ENCODE measurements around the gene MYH16. TPM values are rescaled to one million over a fixed set of nuclear protein-coding genes. Genes with fewer than 3 reads are reported as not detected.
"Not testable (repeated sequence)": the region's sequence is repeated elsewhere in the genome, so short reads cannot be mapped to it uniquely, and the experiment has no call there.

Gene MYH16
- total RNA-seq, 1 donor from 2014 or later, result 5.6 TPM

DNA sequence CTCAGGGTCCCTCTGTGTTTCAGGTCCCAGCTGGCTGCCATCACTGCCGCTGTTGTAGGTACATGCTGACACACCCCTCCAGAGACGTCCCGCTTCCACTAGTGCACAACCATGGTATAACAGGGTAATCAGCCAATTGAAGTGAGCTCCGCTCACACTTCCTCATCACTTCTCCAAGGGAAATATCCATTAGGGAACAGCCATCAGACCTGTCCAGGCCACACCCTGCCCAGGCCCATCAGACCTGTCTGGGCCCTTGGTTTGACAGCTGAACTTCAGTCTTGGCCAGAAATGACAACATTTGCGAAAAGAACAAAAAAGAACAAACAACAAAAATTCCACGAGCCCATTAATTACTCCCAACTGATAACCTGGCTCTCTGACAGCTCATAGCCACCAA, 11.0 kb upstream of the MYH16 start:
- no peaks in the 10 kb centered on the region for H3K27me3 ChIP-seq (ENCODE audit: control insufficient read depth, insufficient read depth, low read length)
- TF ChIP-seq, protein P1, sequence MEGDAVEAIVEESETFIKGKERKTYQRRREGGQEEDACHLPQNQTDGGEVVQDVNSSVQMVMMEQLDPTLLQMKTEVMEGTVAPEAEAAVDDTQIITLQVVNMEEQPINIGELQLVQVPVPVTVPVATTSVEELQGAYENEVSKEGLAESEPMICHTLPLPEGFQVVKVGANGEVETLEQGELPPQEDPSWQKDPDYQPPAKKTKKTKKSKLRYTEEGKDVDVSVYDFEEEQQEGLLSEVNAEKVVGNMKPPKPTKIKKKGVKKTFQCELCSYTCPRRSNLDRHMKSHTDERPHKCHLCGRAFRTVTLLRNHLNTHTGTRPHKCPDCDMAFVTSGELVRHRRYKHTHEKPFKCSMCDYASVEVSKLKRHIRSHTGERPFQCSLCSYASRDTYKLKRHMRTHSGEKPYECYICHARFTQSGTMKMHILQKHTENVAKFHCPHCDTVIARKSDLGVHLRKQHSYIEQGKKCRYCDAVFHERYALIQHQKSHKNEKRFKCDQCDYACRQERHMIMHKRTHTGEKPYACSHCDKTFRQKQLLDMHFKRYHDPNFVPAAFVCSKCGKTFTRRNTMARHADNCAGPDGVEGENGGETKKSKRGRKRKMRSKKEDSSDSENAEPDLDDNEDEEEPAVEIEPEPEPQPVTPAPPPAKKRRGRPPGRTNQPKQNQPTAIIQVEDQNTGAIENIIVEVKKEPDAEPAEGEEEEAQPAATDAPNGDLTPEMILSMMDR (IDR thresholded peaks at IDR 0.05; ENCODE audit: insufficient read depth, low read length, poor library complexity, severe bottlenecking), result no peak
- no peaks in the 10 kb centered on the region for H3K36me3 ChIP-seq (ENCODE audit: control insufficient read depth, insufficient read depth, low read length)
- H3K4me3 ChIP-seq (ENCODE audit: low read depth, low read length), result no peak overlapping the region
- no peak for DNase-seq (ENCODE audit: low read depth)

DNA sequence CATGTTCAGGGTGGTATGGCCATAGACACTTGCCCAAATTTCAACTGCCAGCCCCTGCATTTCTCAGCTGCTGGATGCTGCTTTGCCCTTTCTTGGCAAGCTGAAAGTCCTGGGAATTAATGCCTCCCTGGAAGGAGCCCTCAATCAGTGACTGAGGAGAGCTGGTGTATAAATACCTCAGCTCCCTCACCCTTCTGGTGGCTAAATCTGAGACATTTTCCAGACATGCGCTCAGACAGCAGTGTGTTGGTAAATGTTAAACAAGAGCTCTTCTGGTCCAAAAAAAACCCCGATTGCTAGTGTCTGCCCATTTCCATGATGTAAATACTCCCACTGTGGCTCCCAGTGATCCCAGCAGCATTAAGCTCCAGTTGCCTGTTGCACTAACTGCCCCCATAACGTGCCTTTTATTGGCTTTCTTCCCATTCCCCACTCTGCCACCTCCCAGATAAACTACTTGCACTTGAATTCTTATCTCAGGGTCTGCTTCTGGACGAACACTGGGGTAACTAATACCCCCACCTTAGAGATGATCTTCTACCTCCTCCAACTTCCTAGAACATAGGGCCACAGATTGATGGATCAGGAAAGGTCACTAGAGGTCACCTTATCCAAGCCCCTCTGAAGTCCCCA, 6.7 kb upstream of the MYH16 start:
- Histone ChIP-seq H3K4me3 (ENCODE audit: low read depth, low read length) (no peak overlapping the region), H3K36me3 (ENCODE audit: control insufficient read depth, insufficient read depth, low read length) (no peaks in the 10 kb centered on the region), H3K27me3 (ENCODE audit: control insufficient read depth, insufficient read depth, low read length) (no peaks in the 10 kb centered on the region)
- DNase-seq (ENCODE audit: low read depth), result no peak
- TF ChIP-seq, protein P1 (IDR thresholded peaks at IDR 0.05; ENCODE audit: insufficient read depth, low read length, poor library complexity, severe bottlenecking), result no peak

DNA sequence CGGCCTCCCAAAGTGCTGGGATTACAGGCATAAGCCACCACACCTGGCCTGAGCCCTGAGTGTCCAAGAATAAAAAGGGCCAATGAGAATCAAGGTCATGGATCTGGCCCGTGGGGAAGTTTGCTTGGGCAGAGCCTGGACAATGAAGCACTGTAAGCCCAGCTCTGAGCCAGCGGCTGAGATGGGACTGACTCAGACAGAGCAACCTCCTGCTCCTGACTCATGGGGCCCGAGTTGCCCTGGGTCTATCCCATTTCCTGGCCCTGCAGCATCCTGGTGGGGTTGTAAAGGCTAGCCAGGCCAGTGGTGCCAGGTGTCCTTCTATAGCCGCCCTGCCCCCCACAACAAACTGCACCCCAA, 5.2 kb upstream of the MYH16 start:
- H3K4me3 ChIP-seq (ENCODE audit: low read depth, low read length), result no peak overlapping the region
- peak; percentile 87 for DNase-seq (ENCODE audit: low read depth)
- no peaks in the 10 kb centered on the region for H3K27me3 ChIP-seq (ENCODE audit: control insufficient read depth, insufficient read depth, low read length)
- TF ChIP-seq, protein P1 (IDR thresholded peaks at IDR 0.05; ENCODE audit: insufficient read depth, low read length, poor library complexity, severe bottlenecking), result no peak
- H3K36me3 ChIP-seq (ENCODE audit: control insufficient read depth, insufficient read depth, low read length), result no peaks in the 10 kb centered on the region

DNA sequence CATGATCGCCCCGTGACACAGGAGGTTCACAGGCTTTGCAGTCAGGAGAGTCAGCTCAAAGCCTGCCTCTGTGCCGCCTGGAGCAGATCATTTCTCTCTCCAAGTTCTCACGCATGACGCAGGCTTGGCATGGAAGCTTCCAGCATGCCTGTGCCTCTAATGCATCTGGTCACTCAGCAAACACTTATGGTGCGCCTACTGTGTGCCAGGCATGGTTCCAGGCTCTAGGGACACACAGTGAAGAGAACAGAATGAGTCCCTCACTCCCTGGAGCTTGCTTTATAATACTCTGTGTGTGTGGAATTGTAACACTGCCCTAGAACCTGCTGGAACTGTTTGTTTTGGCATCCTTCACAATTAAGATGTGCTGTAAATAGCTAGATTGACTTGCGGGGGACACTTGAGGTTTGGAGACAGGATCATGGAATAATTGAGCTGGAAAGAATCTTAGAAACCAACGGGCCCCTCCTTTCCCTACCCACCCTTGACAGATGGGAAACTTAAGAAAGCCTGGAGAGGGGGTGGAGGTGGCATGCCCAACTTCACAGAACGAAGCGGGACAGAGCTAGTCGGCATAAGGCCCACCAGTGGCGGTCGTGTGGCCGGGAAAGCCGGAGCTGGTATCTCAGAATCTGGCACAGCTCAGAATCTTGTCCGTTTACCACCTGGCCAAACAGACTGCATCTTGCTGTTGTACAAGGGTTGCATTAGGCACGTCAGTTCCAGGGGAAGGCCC, 4.6 kb upstream of the MYH16 start:
- no peaks in the 10 kb centered on the region for H3K27me3 ChIP-seq (ENCODE audit: control insufficient read depth, insufficient read depth, low read length)
- TF ChIP-seq, protein P1 (IDR thresholded peaks at IDR 0.05; ENCODE audit: insufficient read depth, low read length, poor library complexity, severe bottlenecking), result no peak
- peak; percentile 25 for DNase-seq (ENCODE audit: low read depth)

DNA sequence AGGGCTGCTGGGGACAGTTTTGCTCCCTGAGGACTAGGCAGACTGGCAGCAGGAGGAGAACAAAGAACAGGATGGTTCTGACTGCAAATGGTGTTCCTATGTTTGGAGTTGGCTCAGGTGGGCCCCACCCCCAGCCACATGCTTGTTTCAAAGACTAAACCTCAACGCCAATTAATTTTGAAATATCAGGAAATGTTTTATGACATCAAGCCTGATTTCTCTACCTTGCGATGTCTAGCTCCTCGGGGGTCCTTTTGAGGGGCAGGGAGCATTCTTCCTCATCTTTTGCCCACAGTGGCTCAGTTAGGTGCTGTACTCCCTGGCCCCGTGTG, 4.1 kb upstream of the MYH16 start:
- TF ChIP-seq, protein P1 (IDR thresholded peaks at IDR 0.05; ENCODE audit: insufficient read depth, low read length, poor library complexity, severe bottlenecking), result no peak
- DNase-seq (ENCODE audit: low read depth), result no peak
- no peaks in the 10 kb centered on the region for H3K27me3 ChIP-seq (ENCODE audit: control insufficient read depth, insufficient read depth, low read length)
- no peaks in the 10 kb centered on the region for H3K36me3 ChIP-seq (ENCODE audit: control insufficient read depth, insufficient read depth, low read length)
- H3K4me3 ChIP-seq (ENCODE audit: low read depth, low read length), result no peak overlapping the region

More for the DNA sequence above, 4.6 kb upstream of the MYH16 start:
- Histone ChIP-seq H3K36me3 (ENCODE audit: control insufficient read depth, insufficient read depth, low read length) (no peaks in the 10 kb centered on the region), H3K4me3 (ENCODE audit: low read depth, low read length) (no peak overlapping the region)

DNA sequence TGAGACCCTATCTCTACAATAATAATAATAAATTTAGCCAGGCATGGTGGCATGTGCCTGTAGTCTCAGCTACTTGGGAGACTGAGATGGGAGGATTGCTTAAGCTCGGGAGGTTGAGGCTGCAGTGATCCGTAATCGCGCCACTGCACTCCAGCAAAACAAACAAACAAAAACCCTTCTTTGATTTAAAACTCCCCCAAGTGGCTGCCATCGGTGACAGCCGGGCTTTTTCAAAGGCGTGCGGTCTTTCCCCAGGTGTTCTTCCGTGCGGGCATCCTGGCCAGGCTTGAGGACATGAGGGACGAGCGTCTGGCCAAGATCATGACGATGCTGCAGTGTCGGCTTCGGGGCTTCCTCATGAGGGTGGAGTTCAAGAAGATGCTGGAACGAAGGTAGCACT, 1.9 kb upstream of the MYH16 start:
- H3K36me3 ChIP-seq (ENCODE audit: control insufficient read depth, insufficient read depth, low read length), result no peaks in the 10 kb centered on the region
- no peak overlapping the region for H3K4me3 ChIP-seq (ENCODE audit: low read depth, low read length)
- no peaks in the 10 kb centered on the region for H3K27me3 ChIP-seq (ENCODE audit: control insufficient read depth, insufficient read depth, low read length)
- DNase-seq (ENCODE audit: low read depth), result no peak
- TF ChIP-seq, protein P1 (IDR thresholded peaks at IDR 0.05; ENCODE audit: insufficient read depth, low read length, poor library complexity, severe bottlenecking), result peak; percentile 1

DNA sequence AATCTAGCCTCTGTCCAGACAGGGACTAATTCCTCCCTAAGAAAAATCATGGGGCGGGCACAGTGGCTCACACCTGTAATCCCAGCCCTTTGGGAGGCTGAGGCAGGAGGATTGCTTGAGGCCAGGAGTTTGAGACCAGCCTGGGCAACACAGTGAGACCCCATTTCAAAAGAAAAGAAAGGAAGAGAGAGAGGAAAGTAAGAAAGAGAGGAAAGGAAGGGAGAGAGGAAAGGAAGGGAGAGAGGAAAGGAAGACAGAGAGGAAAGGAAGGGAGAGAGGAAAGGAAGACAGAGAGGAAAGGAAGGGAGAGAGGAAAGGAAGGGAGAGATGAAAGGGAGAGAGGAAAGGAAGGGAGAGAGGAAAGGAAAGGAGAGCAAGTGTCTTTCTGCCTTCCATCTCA, 922 bp downstream of the MYH16 start:
- not testable (repeated sequence) for H3K27me3 ChIP-seq (ENCODE audit: control insufficient read depth, insufficient read depth, low read length); H3K36me3 ChIP-seq (ENCODE audit: control insufficient read depth, insufficient read depth, low read length); H3K4me3 ChIP-seq (ENCODE audit: low read depth, low read length); DNase-seq (ENCODE audit: low read depth)

DNA sequence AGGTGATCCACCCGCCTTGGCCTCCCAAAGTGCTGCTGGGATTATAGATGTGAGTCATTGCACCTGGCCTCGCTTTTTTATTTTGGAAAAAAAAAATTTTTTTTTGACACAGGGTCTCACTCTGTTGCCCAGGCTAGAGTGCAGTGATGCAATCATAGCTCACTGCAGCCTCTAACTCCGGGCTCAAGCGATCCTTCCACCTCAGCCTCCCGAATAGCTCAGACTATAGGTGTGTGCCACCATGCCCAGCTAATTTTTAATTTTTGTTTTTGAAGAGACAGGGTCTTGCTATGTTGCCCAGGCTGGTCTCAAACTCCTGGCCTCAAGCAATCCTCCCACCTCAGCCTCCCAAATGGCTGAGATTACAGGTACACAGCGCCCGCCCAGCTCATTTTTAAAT, 2.3 kb downstream of the MYH16 start:
- not testable (repeated sequence) for DNase-seq (ENCODE audit: low read depth); H3K36me3 ChIP-seq (ENCODE audit: control insufficient read depth, insufficient read depth, low read length); H3K27me3 ChIP-seq (ENCODE audit: control insufficient read depth, insufficient read depth, low read length); H3K4me3 ChIP-seq (ENCODE audit: low read depth, low read length)

Measured in kidney epithelial cell (primary cell).